Progenitor cell of endocrine pancreas (in vitro differentiated cells): ENCODE data around the gene ARID3B. TPM values are rescaled to one million over a fixed set of nuclear protein-coding genes. Genes with fewer than 3 reads are reported as not detected.
"Not testable (repeated sequence)": the region's sequence is repeated elsewhere in the genome, so short reads cannot be mapped to it uniquely, and the experiment has no call there.

Source experiments
- DNase-seq: peaks from one replicate; pipeline ENCODE4 v3.0.0; 2021; ENCODE audit warnings: low spot score; ENCODE audit not compliant: unreplicated experiment
- H3K27ac Mint-ChIP-seq: 2 replicates; pipeline ENCODE4 v1.8.0; 2021; ENCODE audit warnings: mild to moderate bottlenecking, moderate library complexity, mixed read lengths
- H3K27me3 Mint-ChIP-seq: 2 replicates; pipeline ENCODE4 v1.8.0; 2021; ENCODE audit warnings: mixed read lengths
- H3K36me3 Mint-ChIP-seq: 2 replicates; pipeline ENCODE4 v1.8.0; 2022; ENCODE audit warnings: mixed read lengths; ENCODE audit not compliant: insufficient read depth
- H3K4me1 Mint-ChIP-seq: 2 replicates; pipeline ENCODE4 v1.8.0; 2021; ENCODE audit warnings: low read depth, mixed read lengths
- H3K4me3 Mint-ChIP-seq: 2 replicates; pipeline ENCODE4 v1.8.0; 2021; ENCODE audit warnings: low read depth, mild to moderate bottlenecking, moderate library complexity, mixed read lengths
- H3K9me3 Mint-ChIP-seq: 2 replicates; pipeline ENCODE4 v1.8.0; 2021; ENCODE audit warnings: low read depth, mixed read lengths
- total RNA-seq: library from RNA; stranded (reverse); gene quantifications from 2 replicates; pipeline ENCODE4 v1.2.1, GENCODE V29; 2021
- TF ChIP-seq, protein P1 (sequence below): fragments of 200-600 bp; sonication (generic); IDR thresholded peaks from one replicate; pipeline ENCODE4 v1.5.0; 2021; ENCODE audit warnings: antibody characterized with exemption, mild to moderate bottlenecking; ENCODE audit not compliant: unreplicated experiment

ARID3B gene
- total RNA-seq, 1 donor from 2014 or later: 81.9 TPM

DNA sequence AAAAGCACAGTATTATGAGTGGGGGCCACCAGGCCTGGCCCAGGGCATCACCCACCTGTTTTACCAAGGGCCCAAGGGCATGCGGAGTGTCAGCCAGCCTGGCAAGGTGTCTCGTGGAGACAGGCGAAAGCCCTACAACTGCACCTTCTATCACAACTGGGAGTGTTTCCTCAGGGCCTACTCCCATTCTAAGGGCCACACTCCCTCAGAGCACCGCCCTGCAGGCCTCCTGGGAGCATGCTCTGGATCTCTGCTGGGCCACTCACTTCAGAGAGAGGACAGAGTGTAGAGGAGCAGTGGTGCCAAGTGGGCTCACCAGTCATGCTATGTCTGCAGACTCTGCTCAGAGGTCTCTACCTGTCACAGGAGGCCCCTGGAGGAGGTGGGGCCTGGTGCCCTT, 53.4 kb downstream of the ARID3B start:
- peaks cover 27% of the 10 kb centered on the region for H3K36me3 Mint-ChIP-seq
- no peak overlapping the region for H3K27ac Mint-ChIP-seq
- H3K9me3 Mint-ChIP-seq: no peaks in the 10 kb centered on the region
- TF ChIP-seq, protein P1, sequence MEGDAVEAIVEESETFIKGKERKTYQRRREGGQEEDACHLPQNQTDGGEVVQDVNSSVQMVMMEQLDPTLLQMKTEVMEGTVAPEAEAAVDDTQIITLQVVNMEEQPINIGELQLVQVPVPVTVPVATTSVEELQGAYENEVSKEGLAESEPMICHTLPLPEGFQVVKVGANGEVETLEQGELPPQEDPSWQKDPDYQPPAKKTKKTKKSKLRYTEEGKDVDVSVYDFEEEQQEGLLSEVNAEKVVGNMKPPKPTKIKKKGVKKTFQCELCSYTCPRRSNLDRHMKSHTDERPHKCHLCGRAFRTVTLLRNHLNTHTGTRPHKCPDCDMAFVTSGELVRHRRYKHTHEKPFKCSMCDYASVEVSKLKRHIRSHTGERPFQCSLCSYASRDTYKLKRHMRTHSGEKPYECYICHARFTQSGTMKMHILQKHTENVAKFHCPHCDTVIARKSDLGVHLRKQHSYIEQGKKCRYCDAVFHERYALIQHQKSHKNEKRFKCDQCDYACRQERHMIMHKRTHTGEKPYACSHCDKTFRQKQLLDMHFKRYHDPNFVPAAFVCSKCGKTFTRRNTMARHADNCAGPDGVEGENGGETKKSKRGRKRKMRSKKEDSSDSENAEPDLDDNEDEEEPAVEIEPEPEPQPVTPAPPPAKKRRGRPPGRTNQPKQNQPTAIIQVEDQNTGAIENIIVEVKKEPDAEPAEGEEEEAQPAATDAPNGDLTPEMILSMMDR: no peak
- peaks cover 21% of the 10 kb centered on the region for H3K4me1 Mint-ChIP-seq
- no peak for DNase-seq
- H3K27me3 Mint-ChIP-seq: no peaks in the 10 kb centered on the region
- H3K4me3 Mint-ChIP-seq: no peak overlapping the region

DNA sequence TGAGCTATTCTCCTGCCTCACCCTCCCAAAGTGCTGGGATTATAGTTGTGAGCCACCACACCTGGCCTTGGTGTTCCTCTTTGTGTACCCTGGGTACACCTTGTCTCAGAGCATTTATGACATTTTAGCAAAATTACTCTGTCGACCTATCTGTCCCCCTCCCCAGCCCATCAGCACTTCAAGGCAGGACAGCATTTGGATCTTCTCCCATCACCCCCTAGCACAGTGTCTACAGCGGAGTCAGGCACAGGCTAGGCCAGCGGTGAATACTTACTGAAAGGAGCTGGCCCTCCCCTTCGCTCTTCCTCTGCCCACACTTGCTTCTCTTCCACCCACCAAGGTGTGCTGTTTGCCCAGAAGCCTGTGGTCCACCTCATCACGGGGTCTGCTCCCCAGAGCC, 54.3 kb downstream of the ARID3B start:
- DNase-seq: no peak
- no peaks in the 10 kb centered on the region for H3K27me3 Mint-ChIP-seq
- H3K4me3 Mint-ChIP-seq: no peak overlapping the region
- no peaks in the 10 kb centered on the region for H3K9me3 Mint-ChIP-seq
- peaks cover 23% of the 10 kb centered on the region for H3K36me3 Mint-ChIP-seq
- H3K27ac Mint-ChIP-seq: peak overlapping the region; percentile 86
- H3K4me1 Mint-ChIP-seq: peaks cover 21% of the 10 kb centered on the region
- TF ChIP-seq, protein P1: no peak

DNA sequence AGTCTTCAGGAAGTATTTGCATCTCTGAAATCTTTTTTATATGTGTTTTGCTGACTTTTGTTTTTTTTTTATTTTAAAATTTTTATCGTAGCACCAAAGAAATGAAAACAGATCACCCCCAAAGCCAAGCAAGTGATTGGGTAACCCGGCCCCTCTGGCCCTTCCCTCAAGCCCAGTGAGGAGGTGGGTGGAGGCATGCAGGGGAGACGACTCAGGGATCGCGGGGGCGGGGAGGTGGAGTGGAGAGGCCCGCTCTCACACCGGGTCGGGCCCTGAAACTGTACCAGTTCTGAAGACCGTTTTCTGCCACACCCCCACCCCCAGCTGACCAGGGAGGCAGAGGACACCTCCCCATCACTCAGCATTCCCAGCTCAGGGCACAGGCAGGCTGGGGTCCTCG, 55.7 kb downstream of the ARID3B start:
- not testable (repeated sequence) for H3K27ac Mint-ChIP-seq, H3K27me3 Mint-ChIP-seq, H3K9me3 Mint-ChIP-seq, DNase-seq, H3K4me3 Mint-ChIP-seq
- peaks cover 21% of the 10 kb centered on the region for H3K4me1 Mint-ChIP-seq
- H3K36me3 Mint-ChIP-seq: peaks cover 19% of the 10 kb centered on the region

DNA sequence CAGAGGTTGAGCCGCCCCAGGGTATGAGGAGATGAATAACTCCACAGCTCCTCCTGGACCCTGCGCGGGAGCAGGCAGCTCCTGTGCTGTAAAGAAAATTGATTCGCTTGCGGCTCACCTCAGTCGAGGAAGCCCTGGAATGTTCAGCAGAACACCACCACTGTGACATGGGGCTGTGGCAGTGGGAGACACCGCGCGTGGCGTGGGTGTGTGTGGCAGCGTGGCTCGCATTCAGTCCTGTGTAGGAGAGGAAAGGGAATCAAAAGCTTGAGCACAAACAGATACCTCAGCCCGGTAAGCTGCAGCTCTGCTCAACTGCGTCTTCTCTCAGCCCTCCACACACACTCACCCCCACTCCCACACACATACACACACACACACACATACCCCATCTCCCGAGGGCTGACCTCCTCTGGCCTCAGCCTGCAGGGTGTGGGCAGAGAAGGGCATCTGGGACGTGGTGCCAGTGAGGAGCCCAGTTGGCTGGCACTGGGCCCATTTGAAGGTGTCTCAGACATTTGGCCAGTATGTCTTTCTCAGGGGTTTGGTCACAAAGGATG, 56.2 kb downstream of the ARID3B start:
- H3K27me3 Mint-ChIP-seq, H3K9me3 Mint-ChIP-seq, H3K4me3 Mint-ChIP-seq, H3K27ac Mint-ChIP-seq, DNase-seq: not testable (repeated sequence)
- H3K36me3 Mint-ChIP-seq: peaks cover 19% of the 10 kb centered on the region
- H3K4me1 Mint-ChIP-seq: peaks cover 16% of the 10 kb centered on the region

DNA sequence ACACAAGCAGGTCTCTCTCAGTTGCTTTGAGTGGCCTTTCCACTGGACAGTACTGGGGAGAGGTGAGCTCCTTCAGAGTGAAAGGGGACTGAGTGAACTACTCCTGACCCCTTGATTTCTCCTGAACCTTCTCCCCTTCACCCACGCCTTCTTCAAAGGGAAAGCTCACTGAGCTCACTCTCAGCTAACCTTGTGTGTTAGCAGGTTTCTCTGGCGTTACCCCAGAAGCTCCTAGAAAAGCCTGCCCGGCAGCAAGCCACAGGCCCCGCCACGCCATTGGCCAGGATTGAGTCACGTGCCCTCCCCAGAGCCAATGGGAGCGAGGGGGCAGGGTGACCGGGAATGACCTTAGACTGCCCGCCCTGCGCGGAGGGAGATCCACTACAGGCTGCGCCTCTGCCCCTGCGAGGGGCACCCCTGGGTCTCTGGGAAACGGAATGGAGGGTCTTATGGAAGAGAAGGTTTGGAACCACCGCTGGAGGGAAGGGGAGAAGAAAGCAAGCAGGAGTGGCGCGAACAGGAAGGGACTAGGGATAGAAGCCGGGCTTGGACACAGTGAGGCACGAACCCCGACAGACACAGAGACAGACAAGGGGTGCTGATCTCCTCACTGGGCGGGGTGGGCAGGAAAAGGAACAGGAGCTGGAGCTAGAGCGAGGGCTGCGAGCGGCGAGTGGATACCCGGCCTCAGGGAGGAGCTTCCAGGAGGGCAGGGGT, 57.3 kb downstream of the ARID3B start:
- H3K27ac Mint-ChIP-seq: peak overlapping the region; percentile 90
- DNase-seq: peak; percentile 74

DNA sequence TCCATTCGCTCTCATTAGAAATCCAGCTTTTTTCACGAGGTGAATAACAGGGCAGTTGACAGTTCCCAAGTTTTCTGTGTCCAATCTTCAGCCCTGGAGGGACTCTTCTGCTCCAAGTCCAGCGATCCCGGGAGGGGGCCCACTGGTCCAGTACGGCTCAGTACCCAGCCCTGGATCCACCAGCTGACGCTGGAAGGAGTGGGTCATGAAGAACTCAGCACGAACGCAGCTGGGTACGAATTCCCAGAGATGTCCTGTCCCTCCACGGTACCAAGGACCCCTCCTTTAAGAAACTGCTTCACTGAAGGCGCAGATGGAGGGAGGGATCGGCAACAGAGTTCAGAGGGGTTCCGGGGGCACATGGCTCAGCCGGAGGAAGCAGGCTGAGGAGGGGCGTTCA, 58.1 kb downstream of the ARID3B start:
- Mint-ChIP-seq H3K27me3 (no peaks in the 10 kb centered on the region), H3K4me3 (peak overlapping the region; percentile 86), H3K27ac (no peak overlapping the region), H3K9me3 (no peaks in the 10 kb centered on the region), H3K36me3 (peaks cover 13% of the 10 kb centered on the region), H3K4me1 (peaks cover 13% of the 10 kb centered on the region)
- no peak for DNase-seq
- TF ChIP-seq, protein P1: no peak

More for the DNA sequence above, 57.3 kb downstream of the ARID3B start:
- Mint-ChIP-seq H3K4me1 (peaks cover 13% of the 10 kb centered on the region), H3K27me3 (no peaks in the 10 kb centered on the region), H3K4me3 (peak overlapping the region; percentile 86), H3K9me3 (no peaks in the 10 kb centered on the region), H3K36me3 (peaks cover 17% of the 10 kb centered on the region)
- TF ChIP-seq, protein P1: no peak
